ENCODE results near the gene MYL7.

MYL7 gene

DNA sequence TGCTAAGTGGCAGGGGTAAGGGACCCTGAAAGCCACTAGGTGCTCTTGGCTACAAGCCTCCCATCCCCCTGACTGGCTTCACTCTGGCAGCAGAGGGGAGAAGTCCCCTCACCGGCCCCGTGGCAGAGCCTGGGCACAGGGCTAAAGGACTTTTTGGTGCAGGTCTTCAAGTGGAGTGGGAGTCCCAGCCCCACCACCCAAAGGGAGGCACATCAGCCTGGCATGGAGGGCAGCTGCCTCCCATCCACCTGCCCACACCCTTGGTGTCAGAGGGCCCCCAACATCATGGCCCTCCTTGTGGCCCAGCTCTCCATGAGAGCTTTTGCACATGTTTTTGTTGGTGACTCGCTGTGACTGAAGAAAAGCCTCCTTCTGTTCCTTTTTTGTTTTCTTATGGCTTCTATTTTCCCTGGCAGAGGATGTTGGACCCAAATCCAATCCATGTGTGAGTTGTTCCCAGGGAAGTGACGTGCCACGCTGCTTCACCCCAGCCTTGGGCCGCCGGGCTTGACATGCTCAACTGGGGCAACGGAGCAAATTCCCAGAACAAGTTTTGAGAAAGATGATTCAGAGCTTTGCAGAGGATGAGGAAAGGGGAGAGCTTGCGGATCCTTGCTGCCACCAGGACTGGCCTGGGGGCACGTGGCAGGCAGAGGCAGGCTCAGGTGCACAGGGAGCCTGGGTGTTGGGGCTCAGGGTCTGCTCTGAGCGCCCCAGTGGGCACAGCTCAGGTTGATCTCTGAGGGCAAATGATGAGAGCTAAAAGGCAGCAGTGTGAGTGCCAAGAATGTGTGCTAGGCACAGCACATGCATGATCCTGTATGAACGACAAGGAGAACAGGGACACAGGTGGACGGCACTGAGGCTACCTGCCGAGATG, 38.9 kb downstream of the MYL7 start:
- no peak for DNase-seq (ENCODE audit: extremely low read depth in 1 of 2, low read depth in 1 of 2)

DNA sequence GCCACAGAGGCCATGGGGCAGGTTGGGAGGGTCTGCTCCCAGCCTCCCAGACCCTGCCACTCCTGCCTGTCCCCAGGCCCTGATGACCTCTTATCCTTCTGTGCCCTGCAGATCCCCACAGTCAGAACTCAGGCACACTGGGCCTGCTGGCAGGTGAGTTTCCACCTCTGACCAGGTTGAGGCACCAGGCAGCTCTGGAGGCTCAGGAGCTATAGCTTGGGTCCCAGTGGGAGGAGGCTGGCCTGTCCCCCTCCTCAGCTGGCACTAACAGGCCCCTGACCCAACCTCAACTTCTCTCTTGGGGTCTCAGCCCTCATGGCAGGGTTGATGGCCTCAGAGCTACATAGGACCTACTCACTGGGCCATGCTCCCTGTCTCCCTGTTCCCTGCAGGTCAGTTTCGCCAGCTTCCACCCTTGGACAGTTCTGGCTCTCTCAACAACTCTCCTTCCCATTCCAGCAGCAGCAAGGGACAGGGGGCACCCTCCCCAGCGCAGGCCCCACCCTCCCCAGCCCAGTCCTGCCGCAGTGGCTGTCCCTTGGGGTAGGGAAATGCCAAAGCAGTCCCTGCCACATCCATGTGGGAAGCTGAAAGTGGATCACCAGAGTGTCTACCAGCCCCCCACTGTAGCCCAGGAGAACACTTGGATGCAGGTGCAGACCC, 39.7 kb downstream of the MYL7 start:
- no peak for DNase-seq (ENCODE audit: extremely low read depth in 1 of 2, low read depth in 1 of 2)

DNA sequence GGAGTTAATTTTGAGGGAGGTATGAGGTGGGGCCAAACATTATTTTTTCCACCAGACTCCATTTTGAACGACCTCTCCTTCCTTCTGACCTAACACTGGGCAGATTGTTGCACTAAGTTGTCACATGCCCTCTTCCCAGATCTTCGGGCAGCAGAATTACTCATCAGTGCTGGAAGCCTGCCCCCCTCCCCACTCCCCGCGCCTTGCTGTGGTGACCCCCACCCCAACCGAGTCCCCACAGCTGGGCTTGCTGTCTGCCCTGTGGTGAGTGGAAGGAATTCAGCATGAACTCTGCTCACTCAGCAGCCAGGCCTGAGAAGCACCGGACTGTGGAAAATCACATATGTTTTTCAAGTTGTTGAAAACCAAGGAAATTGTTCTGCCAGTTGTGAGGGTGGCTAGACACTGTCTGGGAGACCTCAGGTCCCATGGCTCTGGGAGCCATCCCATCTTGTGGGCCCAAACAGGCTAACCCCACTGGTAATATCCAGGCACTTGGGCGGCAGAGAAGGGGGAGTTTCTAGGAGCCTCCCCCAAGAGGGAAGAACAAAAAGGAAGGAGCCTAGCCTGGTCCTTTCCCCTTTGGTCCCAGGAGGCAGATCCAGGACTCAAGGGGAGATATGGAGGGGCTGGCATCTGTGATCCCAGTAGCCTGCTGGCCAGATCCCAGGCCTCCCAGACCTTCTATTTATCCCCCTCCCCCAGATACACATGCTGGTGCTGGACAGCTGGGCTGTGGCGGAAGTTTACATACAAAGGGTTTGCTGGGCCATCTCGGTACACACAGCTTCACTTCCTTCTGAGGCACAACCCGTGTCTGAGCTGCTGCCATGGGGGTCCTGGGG, 40.5 kb downstream of the MYL7 start:
- no peak for DNase-seq (ENCODE audit: extremely low read depth in 1 of 2, low read depth in 1 of 2)

- DNase-seq (ENCODE audit: extremely low read depth in 1 of 2, low read depth in 1 of 2), result no peak
Observed at GRCh38 chr7:44099669-44100068, 41.5 kb downstream of the MYL7 start.

- DNase-seq (ENCODE audit: extremely low read depth in 1 of 2, low read depth in 1 of 2), result no peak
Observed at GRCh38 chr7:44098092-44099068, 42.8 kb downstream of the MYL7 start.

- no peak for DNase-seq (ENCODE audit: extremely low read depth in 1 of 2, low read depth in 1 of 2)
Observed at GRCh38 chr7:44097064-44097932, 43.8 kb downstream of the MYL7 start.

GRCh38 chr7:44096326-44096881, 44.7 kb downstream of the MYL7 start:
- no peak for DNase-seq (ENCODE audit: extremely low read depth in 1 of 2, low read depth in 1 of 2)

GRCh38 chr7:44095781-44096180, 45.4 kb downstream of the MYL7 start:
- DNase-seq (ENCODE audit: extremely low read depth in 1 of 2, low read depth in 1 of 2), result no peak

- DNase-seq (ENCODE audit: extremely low read depth in 1 of 2, low read depth in 1 of 2), result no peak
Observed at GRCh38 chr7:44094883-44095592, 46.1 kb downstream of the MYL7 start.

DNA sequence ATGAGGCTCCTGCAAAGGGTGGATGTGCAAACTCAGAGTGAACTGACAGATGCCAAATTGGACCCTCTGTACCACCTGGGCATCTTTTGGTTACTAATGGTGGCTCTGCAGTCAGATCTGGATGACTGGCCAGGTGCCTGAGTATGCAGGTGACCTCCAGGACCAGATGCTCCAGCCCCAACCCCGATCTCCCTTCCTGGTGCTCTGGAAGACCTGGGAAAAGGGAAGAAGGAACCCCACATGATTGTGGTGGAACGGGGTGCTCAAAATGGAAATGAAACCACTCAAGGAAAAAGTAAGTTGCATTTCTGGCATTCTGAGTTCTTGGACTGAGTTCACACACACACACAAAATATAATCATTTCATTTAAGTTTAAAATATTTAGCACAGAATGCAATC, 46.8 kb downstream of the MYL7 start:
- no peak for DNase-seq (ENCODE audit: extremely low read depth in 1 of 2, low read depth in 1 of 2)

DNA sequence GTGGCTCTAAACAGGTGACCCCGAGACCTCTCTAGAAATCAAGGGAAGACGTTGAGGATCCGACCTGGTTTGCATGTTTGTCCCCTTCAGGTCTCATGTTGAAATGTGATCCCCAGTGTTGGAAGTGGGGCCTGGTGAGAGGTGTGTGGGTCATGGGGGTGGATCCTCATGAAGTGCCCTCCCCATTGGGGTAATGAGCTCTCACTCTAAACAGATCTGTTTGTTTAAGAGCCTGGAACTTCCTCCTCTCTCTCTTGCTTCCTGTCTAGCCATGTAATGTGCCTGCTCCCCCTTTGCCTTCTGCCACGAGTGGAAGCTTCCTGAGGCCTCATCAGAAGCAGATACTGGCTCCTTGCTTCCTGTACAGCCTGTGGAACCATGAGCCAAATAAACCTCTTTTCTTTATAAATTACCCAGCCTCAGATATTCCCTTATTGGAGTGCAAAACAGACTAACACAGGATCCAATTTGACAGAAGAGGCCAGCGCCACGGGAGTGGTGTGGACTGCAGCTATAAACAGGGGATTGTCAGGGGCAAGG, 48.0 kb downstream of the MYL7 start:
- no peak for DNase-seq (ENCODE audit: extremely low read depth in 1 of 2, low read depth in 1 of 2)
